ENCODE measurements around the gene MLH1. TPM values are rescaled to one million over a fixed set of nuclear protein-coding genes. Genes with fewer than 3 reads are reported as not detected.

Gene MLH1
- total RNA-seq, 4 donors from 2014 or later, result 25.2 to 52.5 (median 36.4) TPM

- no peak overlapping the region for H3K4me3 ChIP-seq
- H3K4me1 ChIP-seq, result peaks cover 31 to 42% of the 10 kb centered on the region in 2 donors
- ATAC-seq (peak in 1 of 2 donors; percentile 24), DNase-seq (no peak)
- peak overlapping the region; percentile 70 to 82 (median 73) for H3K27ac ChIP-seq
- TF ChIP-seq POLR2A (IDR thresholded peaks at IDR 0.05), result no peak
- TF ChIP-seq, protein P1, sequence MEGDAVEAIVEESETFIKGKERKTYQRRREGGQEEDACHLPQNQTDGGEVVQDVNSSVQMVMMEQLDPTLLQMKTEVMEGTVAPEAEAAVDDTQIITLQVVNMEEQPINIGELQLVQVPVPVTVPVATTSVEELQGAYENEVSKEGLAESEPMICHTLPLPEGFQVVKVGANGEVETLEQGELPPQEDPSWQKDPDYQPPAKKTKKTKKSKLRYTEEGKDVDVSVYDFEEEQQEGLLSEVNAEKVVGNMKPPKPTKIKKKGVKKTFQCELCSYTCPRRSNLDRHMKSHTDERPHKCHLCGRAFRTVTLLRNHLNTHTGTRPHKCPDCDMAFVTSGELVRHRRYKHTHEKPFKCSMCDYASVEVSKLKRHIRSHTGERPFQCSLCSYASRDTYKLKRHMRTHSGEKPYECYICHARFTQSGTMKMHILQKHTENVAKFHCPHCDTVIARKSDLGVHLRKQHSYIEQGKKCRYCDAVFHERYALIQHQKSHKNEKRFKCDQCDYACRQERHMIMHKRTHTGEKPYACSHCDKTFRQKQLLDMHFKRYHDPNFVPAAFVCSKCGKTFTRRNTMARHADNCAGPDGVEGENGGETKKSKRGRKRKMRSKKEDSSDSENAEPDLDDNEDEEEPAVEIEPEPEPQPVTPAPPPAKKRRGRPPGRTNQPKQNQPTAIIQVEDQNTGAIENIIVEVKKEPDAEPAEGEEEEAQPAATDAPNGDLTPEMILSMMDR (IDR thresholded peaks at IDR 0.05 in 4 of 5, conservative IDR thresholded peaks at IDR 0.05 in 1 of 5), result no peak
- in situ Hi-C loops (cut with MboI; ENCODE audit: low sequenced_read_pairs in 4 of 4), result no loop called here
- peaks cover 0 to 51% of the 10 kb centered on the region in 2 donors for H3K36me3 ChIP-seq
- H3K27me3 ChIP-seq, result no peaks in the 10 kb centered on the region
- intact Hi-C loops (cut with DNase I; ENCODE audit: low total_unique reads), result no loop called here
- H3K9me3 ChIP-seq, result no peaks in the 10 kb centered on the region
These were observed 36.3 kb downstream of the MLH1 start for GRCh38 chr3:37029516-37030163.

DNA sequence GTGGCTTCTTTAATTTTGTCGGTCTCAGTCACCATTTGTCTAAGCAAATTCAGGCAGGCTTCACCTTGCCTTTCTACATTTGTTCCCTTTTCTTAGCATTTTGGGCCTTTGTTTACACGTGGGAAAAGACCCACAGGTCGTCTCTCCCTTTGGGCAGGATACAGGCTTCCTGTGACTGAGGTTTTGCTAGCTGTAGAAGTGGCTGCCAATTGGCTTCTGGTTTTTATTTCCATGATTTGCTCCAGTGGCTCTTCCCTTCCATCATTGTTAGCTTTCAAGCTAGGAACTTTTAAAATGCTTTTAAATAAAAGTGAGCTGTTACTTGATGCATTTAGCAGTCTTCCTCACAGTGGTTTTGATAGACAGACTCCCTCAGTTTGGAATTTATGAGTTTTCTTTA is 37.3 kb downstream of the MLH1 start:
- in situ Hi-C loops (cut with MboI; ENCODE audit: low sequenced_read_pairs in 4 of 4) (no loop called here), intact Hi-C loops (cut with DNase I; ENCODE audit: low total_unique reads) (no loop called here)
- Histone ChIP-seq H3K9me3 (no peaks in the 10 kb centered on the region), H3K36me3 (peaks cover 0 to 52% of the 10 kb centered on the region in 2 donors), H3K27ac (peak overlapping the region; percentile 70 to 82 (median 73)), H3K4me1 (peaks cover 31 to 42% of the 10 kb centered on the region in 2 donors), H3K4me3 (no peak overlapping the region), H3K27me3 (no peaks in the 10 kb centered on the region)
- DNase-seq (no peak), ATAC-seq (no peak)
- TF ChIP-seq, protein P1 (IDR thresholded peaks at IDR 0.05 in 4 of 5, conservative IDR thresholded peaks at IDR 0.05 in 1 of 5), result no peak
- no peak for TF ChIP-seq POLR2A (IDR thresholded peaks at IDR 0.05)

GRCh38 chr3:37031096-37031682 is 37.9 kb downstream of the MLH1 start:
- intact Hi-C loops (cut with DNase I; ENCODE audit: low total_unique reads), result no loop called here
- Histone ChIP-seq H3K4me1 (peaks cover 31 to 42% of the 10 kb centered on the region in 2 donors), H3K9me3 (no peaks in the 10 kb centered on the region), H3K27me3 (no peaks in the 10 kb centered on the region), H3K27ac (peak overlapping the region; percentile 70 to 82 (median 73)), H3K4me3 (no peak overlapping the region), H3K36me3 (peaks cover 0 to 52% of the 10 kb centered on the region in 2 donors)
- no peak for TF ChIP-seq POLR2A (IDR thresholded peaks at IDR 0.05)
- TF ChIP-seq, protein P1 (IDR thresholded peaks at IDR 0.05 in 4 of 5, conservative IDR thresholded peaks at IDR 0.05 in 1 of 5), result no peak
- DNase-seq, result no peak
- in situ Hi-C loops (cut with MboI; ENCODE audit: low sequenced_read_pairs in 4 of 4), result no loop called here
- ATAC-seq, result peak in 1 of 2 donors; percentile 39

- in situ Hi-C loops (cut with MboI; ENCODE audit: low sequenced_read_pairs in 4 of 4) (no loop called here), intact Hi-C loops (cut with DNase I; ENCODE audit: low total_unique reads) (no loop called here)
- H3K9me3 ChIP-seq, result peaks cover 0 to 5% (median 0%) of the 10 kb centered on the region in 3 donors
- no peak for TF ChIP-seq POLR2A (IDR thresholded peaks at IDR 0.05)
- TF ChIP-seq, protein P1 (IDR thresholded peaks at IDR 0.05 in 4 of 5, conservative IDR thresholded peaks at IDR 0.05 in 1 of 5), result no peak
- ATAC-seq, result peak in 1 of 2 donors; percentile 5
- peak overlapping the region in 3 of 4 donors; percentile 51 to 82 (median 74) for H3K27ac ChIP-seq
- no peaks in the 10 kb centered on the region for H3K27me3 ChIP-seq
- H3K4me1 ChIP-seq, result peaks cover 31 to 40% of the 10 kb centered on the region in 2 donors
- no peak for DNase-seq
- H3K36me3 ChIP-seq, result peaks cover 0 to 60% of the 10 kb centered on the region in 2 donors
- no peak overlapping the region for H3K4me3 ChIP-seq
These were observed 39.6 kb downstream of the MLH1 start for GRCh38 chr3:37032961-37033360.

All from gastrocnemius medialis (tissue), 4 donors.